SW480 (cell line): ENCODE data around the gene M6PR.

Experiments
- DNase-seq: peaks from one replicate; pipeline ENCODE4 v3.0.0-alpha.2; 2016; ENCODE audit warnings: low spot score

M6PR gene

GRCh38 chr12:8949342-8950220, at the start of gene M6PR:
Gene M6PR, minus strand, starts transcription at chr12:8949645. Its CDS starts 3,241 bp downstream, at chr12:8946404.
- DNase-seq, result peak; percentile 99

GRCh38 chr12:8996682-8997405, 47.4 kb upstream of the M6PR start:
- peak; percentile 20 for DNase-seq

GRCh38 chr12:8995021-8995775, 45.8 kb upstream of the M6PR start:
- DNase-seq, result no peak

- DNase-seq, result no peak
These were observed 44.4 kb upstream of the M6PR start for GRCh38 chr12:8993827-8994226.

- DNase-seq, result no peak
These were observed 42.2 kb upstream of the M6PR start for GRCh38 chr12:8991371-8992345.

DNA sequence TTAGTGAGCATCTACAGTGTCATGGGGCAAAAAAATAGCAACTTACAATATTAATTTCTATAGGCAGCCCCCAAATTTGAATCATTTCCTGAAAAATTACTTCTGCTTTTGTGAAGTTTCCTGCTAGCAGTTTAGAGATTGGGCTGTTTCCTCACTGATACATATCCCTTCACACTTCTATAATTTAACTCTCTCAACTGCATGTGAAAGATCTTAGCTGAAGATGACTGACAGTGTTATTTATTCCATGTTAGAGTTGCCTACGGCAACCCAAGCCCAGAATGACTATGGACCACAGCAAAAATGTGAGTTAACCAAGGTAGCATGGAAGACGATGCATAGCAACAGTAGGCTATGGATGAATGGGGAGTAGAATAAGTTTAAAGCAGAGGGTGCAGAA, 40.0 kb upstream of the M6PR start, which contains the start of gene KLRG1:
TSS of gene KLRG1 (plus strand) at position 134 of the 400 bp plus-strand sequence. CDS start at position 224, 90 bp downstream.
- DNase-seq, result no peak

DNA sequence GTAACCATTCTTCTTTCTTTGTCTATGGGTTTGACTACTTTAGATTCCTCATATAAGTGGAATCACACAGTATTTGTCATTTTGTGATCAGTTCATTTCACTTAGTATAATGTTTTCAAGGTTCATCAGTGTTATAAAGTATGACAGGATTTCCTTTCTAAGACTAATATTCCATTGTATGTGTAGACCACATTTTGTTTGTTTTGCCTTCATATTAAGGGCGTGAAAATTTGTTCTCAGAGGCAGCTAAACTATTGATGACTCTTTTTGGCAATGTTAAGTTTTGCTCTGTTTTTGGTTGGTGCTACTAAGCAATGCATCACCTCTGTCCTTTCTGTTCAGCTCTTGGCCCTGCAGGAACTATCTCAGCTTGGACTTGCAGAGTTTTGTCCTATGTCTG, 38.2 kb upstream of the M6PR start:
- DNase-seq, result no peak

- no peak for DNase-seq
These were observed 37.7 kb upstream of the M6PR start for GRCh38 chr12:8987163-8987562.

DNA sequence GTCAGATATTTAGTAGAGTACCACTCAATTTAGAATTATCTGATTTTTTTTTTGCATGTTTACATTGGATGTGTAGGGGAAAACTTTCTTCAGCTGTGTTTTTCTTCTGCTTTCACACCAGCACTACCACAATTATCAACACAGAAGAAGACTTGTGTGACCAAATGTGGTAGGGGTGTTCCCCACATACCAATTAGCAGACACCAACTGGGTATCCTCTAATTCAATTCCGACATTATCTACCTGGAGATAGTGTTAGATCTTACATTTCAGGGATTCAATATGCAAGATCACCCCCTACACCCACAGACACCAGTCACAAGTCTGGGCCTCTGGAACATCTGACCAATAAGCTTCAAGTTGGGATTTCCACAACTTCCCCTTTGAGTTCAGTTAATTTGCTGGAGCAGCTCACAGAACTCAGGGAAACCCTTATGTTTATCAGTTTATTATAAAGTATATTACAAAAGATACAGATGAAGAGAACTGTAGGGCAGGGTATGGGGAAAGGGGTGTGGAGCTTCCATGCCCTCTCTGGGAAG, 35.8 kb upstream of the M6PR start:
- DNase-seq, result no peak

DNA sequence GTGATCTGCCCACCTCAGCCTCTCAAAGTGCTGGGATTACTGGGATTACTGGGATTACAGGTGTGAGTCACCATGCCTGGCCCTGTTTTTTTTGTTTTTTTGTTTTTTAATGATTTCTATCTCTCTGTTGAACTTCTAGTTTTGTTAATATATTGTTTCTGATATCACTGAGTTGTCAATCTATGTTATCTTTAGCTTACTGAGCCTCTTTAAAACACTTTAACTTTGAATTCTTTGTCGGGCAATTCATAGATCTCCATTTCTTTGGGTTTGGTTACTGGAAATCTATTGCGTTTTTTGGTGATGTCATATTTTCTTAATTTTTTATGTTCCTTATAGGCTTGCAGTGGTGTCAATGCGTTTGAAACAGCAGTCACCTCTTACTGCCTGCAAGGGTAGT, 30.7 kb upstream of the M6PR start:
- DNase-seq, result no peak

- DNase-seq, result no peak
These were observed 21.0 kb upstream of the M6PR start for GRCh38 chr12:8970432-8970831.

DNA sequence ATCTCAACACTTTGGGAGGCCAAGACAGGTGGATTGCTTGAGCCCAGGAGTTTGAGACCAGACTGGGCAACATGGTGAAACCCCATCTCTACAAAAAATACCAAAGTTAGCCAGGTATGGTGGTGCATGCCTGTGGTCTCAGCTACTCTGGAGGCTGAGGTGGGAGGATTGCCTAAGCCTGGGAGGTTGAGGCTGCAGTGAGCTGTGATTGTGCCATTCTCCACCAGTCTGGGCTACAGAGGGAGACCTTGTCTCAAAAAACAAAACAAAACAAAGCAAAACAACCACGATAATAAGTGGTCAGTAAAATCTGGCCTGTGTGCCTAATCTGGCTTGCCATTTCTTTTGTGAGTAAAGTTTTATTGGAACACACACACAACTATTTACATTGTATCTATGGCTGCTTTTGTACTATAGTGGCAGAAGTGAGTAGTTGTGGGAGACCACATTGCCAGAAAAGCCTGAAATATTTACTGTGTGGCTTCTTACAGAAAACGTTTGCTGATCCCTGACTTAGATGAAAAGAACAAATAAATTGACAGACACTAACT, 20.5 kb upstream of the M6PR start:
- peak; percentile 77 for DNase-seq

- DNase-seq, result no peak
These were observed 19.3 kb upstream of the M6PR start for GRCh38 chr12:8968761-8969160.

DNA sequence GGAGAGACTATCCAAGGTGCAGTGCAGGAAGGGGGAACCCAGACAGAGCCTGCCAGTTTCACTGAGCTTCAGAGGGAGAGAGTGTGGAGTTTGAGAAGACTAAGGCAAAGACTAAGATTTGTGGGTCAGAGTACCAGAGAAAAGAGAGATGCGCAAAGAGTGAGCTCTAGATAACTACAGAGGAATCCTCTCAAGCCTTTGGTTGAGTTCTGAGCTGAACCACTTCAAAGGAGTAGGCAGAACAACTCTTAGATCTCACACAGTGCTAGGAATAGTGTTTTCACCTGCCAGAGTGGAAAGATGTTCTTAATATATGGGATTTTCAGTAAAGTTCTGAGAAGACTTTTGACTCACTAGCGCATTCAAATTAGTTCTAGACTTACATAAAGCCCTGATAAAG, 10.7 kb upstream of the M6PR start:
- no peak for DNase-seq

DNA sequence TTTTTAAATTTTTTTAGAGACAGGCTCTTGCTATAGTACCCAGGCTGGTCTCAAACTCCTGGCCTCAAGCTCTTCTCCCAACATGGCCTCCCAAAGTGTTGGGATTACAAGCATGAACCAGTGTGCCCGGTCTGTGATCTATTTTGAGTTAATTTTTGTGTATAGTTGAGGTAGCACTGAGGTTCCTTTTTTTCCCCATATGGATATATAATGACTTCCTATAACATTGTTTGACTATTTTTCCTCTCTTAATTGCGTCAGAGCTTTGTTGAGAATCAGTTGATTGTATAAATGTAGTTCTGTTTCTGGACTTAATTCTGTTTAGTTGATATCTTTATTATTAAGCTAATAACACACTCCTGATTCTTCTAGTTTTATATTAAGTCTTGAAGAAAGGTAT, 8.6 kb upstream of the M6PR start:
- DNase-seq, result no peak

DNA sequence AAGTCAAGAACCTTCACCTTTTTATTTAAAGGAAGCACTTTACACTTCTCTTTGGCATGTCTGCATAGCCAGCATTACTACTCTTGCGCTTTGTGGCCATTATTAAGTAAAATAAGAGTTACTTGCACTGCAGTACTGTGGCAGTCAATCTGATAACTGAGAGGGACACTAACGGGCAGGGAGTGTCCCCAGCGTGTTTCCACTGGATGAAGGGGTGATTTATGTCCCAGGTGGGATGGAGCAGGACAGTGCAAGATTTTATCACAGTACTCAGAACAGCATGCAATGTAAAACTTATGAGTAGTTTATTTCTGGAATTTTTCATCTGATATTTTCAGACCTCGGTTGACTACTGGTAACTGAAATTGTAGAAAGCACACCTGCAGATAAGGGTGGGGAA, 8.1 kb upstream of the M6PR start:
- no peak for DNase-seq

DNA sequence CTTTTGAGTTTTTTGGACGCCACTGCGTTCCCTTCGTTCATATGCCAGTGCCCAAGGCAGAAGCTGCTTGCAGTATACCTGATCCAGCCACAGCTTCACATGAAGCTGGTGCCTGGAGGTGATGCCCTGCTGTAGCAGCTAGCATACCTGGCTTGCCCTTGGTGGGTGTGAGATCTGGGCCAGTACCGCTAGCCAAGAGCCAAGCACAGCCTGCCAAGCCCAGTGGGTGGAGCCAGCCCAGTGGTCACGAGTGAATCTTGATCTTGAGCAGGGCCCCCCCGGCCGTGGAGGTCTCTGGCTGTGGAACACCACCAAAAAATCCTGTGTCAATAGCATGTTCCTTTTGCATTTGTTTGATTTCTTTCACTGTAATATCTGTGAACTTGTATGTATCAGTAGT, 7.3 kb upstream of the M6PR start:
- no peak for DNase-seq

GRCh38 chr12:8956073-8956472, 6.6 kb upstream of the M6PR start:
- DNase-seq, result no peak

- DNase-seq, result no peak
These were observed 4.4 kb upstream of the M6PR start for GRCh38 chr12:8953773-8954402.

DNA sequence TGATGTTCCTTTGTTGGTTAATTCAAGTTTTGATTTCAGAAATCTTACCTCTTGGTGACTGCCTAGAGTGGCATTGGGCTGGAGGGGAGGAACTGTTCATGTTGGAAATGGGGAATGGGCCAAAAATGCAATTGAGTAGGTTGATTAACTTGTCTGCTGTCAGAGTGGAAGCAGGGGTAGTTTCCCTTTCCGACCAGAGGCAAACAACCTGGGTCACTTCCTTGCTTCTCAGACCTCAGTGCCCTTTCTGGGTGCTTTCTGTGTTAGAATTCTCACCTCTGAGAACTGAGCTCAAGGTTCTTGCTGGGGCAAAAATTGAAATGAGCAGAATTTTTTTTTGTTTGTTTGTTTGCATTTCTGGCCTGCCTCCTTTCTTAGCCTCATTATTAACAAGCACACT, 2.3 kb upstream of the M6PR start:
- no peak for DNase-seq
